Hepatocyte (in vitro differentiated cells): ENCODE data around the gene PPM1A. TPM values are rescaled to one million over a fixed set of nuclear protein-coding genes. Genes with fewer than 3 reads are reported as not detected.

ENCODE experiments used
- DNase-seq: peaks from one replicate; pipeline ENCODE4 v3.0.0-alpha.2; 2016; ENCODE audit warnings: low spot score
- H2AFZ ChIP-seq: fragments of 200-600 bp; sonication (generic); 2 replicates; pipeline ENCODE4 v1.6.0; 2016; ENCODE audit warnings: antibody characterized with exemption, mild to moderate bottlenecking
- H3K27ac ChIP-seq: fragments of 200-600 bp; sonication (generic); 2 replicates; pipeline ENCODE4 v1.5.1; 2016; ENCODE audit warnings: mild to moderate bottlenecking
- H3K27me3 ChIP-seq: fragments of 200-600 bp; sonication (generic); 2 replicates; pipeline ENCODE4 v1.6.1; 2016
- H3K36me3 ChIP-seq: fragments of 200-600 bp; sonication (generic); replicated peaks from 2 replicates; pipeline ENCODE4 v1.5.1; 2016; ENCODE audit warnings: low read depth; ENCODE audit not compliant: insufficient read depth
- H3K4me1 ChIP-seq: fragments of 200-600 bp; sonication (generic); 2 replicates; pipeline ENCODE4 v1.5.1; 2016; ENCODE audit warnings: mild to moderate bottlenecking, moderate library complexity; ENCODE audit not compliant: insufficient read depth
- H3K4me2 ChIP-seq: fragments of 200-600 bp; sonication (generic); 2 replicates; pipeline ENCODE4 v1.6.0; 2016
- H3K4me3 ChIP-seq: fragments of 200-600 bp; sonication (generic); 2 replicates; pipeline ENCODE4 v1.5.1; 2016; ENCODE audit warnings: mild to moderate bottlenecking
- H3K79me2 ChIP-seq: fragments of 200-600 bp; sonication (generic); 2 replicates; pipeline ENCODE4 v1.6.0; 2017; ENCODE audit warnings: mild to moderate bottlenecking
- H3K9me2 ChIP-seq: fragments of 200-600 bp; sonication (generic); replicated peaks from 2 replicates; pipeline ENCODE4 v1.6.0; 2017; ENCODE audit warnings: mild to moderate bottlenecking; ENCODE audit not compliant: insufficient read depth
- H3K9me3 ChIP-seq: fragments of 200-600 bp; sonication (generic); 2 replicates; pipeline ENCODE4 v1.5.1; 2016; ENCODE audit warnings: low read depth, mild to moderate bottlenecking
- H4K20me1 ChIP-seq: fragments of 200-600 bp; sonication (generic); 2 replicates; pipeline ENCODE4 v1.6.0; 2016; ENCODE audit warnings: mild to moderate bottlenecking; ENCODE audit not compliant: insufficient read depth, poor library complexity, severe bottlenecking
- CTCF ChIP-seq: fragments of 200-600 bp; sonication (generic); IDR thresholded peaks from 2 replicates; pipeline ENCODE4 v1.5.1; 2016; ENCODE audit warnings: antibody characterized with exemption, mild to moderate bottlenecking; ENCODE audit not compliant: poor library complexity
- EZH2 ChIP-seq: fragments of 200-600 bp; sonication (generic); IDR thresholded peaks from 2 replicates; pipeline ENCODE4 v1.6.1; 2016; ENCODE audit warnings: antibody characterized with exemption, mild to moderate bottlenecking, borderline replicate concordance
- EZH2phosphoT487 ChIP-seq: fragments of 200-600 bp; sonication (generic); IDR thresholded peaks from one replicate; pipeline ENCODE4 v1.6.1; 2018; ENCODE audit warnings: antibody characterized with exemption, mild to moderate bottlenecking, low read depth, moderate library complexity; ENCODE audit not compliant: unreplicated experiment, severe bottlenecking
- whole genome bisulfite sequencing: methylation state at CpG from one replicate; pipeline ENCODE4 v1.1.6; 2016; ENCODE audit warnings: low lambda C conversion rate; ENCODE audit errors: missing lambda C conversion rate; 5-methylcytosine and 5-hydroxymethylcytosine counted together
- polyA plus RNA-seq: library from polyadenylated mRNA; unstranded; fragments of >200 nt; fragmentation: Nextera tagmentation; extraction: Ambion mirVana; gene quantifications from 2 replicates; pipeline ENCODE4 v1.2.1, GENCODE V29; 2016
- total RNA-seq: library from RNA; depleted of rRNA; stranded (reverse); fragments of >200 nt; gene quantifications from 2 replicates; pipeline ENCODE4 v1.2.3, GENCODE V29; 2014

Gene PPM1A
- total and polyA plus RNA-seq, 2 experiments from 2014 or later: 24.2 to 41.7 TPM

DNA sequence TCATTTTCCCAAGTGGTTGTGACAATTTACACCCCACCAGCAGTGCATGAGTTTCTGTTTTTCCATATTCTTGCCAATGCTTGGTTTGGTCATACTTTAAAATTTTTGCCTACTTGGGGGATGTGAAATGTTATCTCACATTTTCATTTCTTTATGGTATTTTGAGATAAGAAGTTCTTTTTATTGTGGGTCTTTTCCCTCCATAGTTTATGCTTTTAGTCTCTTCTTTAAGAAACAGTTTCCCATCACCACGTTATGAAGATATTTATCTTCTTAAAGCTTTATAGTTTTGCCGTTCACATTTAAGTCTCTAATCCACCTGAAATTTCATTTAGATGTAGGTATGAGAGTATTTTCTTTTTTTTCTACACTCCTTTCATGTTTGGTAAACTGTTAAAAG is 95.7 kb downstream of the PPM1A start:
- H3K4me3 ChIP-seq: no peak overlapping the region
- no peaks in the 10 kb centered on the region for H3K4me1 ChIP-seq
- no peak overlapping the region for H3K27ac ChIP-seq
- no peaks in the 10 kb centered on the region for H3K9me3 ChIP-seq
- H3K27me3 ChIP-seq: peaks cover under 1% of the 10 kb centered on the region
- no peaks in the 10 kb centered on the region for H3K79me2 ChIP-seq
- H3K4me2 ChIP-seq: no peak overlapping the region
- TF ChIP-seq CTCF: no peak
- TF ChIP-seq EZH2: no peak
- no peak for TF ChIP-seq EZH2phosphoT487
- no peak overlapping the region for H2AFZ ChIP-seq
- WGBS: 56% methylated on average over 2 of the region's 2 CpGs
- no peaks in the 10 kb centered on the region for H4K20me1 ChIP-seq
- no peaks in the 10 kb centered on the region for H3K36me3 ChIP-seq
- no peaks in the 10 kb centered on the region for H3K9me2 ChIP-seq
- no peak for DNase-seq

- H4K20me1 ChIP-seq: no peaks in the 10 kb centered on the region
- H2AFZ ChIP-seq: no peak overlapping the region
- H3K9me2 ChIP-seq: no peaks in the 10 kb centered on the region
- 63% methylated on average over 2 of the region's 2 CpGs for WGBS
- no peaks in the 10 kb centered on the region for H3K4me1 ChIP-seq
- H3K27ac ChIP-seq: no peak overlapping the region
- no peaks in the 10 kb centered on the region for H3K79me2 ChIP-seq
- DNase-seq: no peak
- H3K27me3 ChIP-seq: peaks cover 10% of the 10 kb centered on the region
- H3K4me2 ChIP-seq: no peak overlapping the region
- no peaks in the 10 kb centered on the region for H3K36me3 ChIP-seq
- H3K4me3 ChIP-seq: no peak overlapping the region
- H3K9me3 ChIP-seq: no peaks in the 10 kb centered on the region
- TF ChIP-seq CTCF (no peak), EZH2 (no peak), EZH2phosphoT487 (no peak)
Observed at GRCh38 chr14:60346706-60347105, 97.7 kb downstream of the PPM1A start.

DNA sequence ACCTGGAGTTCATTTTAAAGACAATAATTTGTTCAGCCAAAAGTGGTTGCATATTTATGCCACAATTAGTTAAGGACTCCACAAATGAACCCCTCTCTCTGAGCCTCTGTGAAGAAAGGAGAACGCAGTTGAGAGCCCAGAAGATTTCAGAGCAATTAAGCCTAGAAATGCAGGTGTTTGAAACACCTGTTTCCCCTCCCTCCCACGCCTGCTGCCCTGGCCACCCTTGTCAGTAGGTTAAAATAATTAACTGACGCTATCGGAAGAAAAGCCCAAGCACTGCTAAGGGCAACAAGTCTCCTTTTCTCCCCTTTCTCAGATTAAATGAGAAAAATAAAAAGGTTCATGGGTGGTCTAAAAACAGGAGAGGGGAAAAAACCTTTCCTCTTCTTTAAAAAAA is 99.2 kb downstream of the PPM1A start:
- WGBS: 71% methylated on average over 4 of the region's 4 CpGs
- Histone ChIP-seq H3K27ac (no peak overlapping the region), H3K9me2 (no peaks in the 10 kb centered on the region), H4K20me1 (no peaks in the 10 kb centered on the region), H3K4me1 (no peaks in the 10 kb centered on the region), H3K9me3 (no peaks in the 10 kb centered on the region), H2AFZ (no peak overlapping the region), H3K27me3 (peaks cover 11% of the 10 kb centered on the region), H3K36me3 (no peaks in the 10 kb centered on the region), H3K4me3 (no peak overlapping the region), H3K79me2 (no peaks in the 10 kb centered on the region), H3K4me2 (no peak overlapping the region)
- DNase-seq: no peak
- TF ChIP-seq CTCF (no peak), EZH2phosphoT487 (no peak), EZH2 (no peak)

Other genes with a start within 250 kb of the PPM1A start
- 60.0 and 84.2 TPM in 2 replicates for gene PCNX4, start 157.3 kb upstream of the PPM1A start, total RNA-seq
- 22.4 and 28.8 TPM in 2 replicates for gene PCNX4, start 157.3 kb upstream of the PPM1A start, polyA plus RNA-seq
- gene DHRS7, start 83.8 kb upstream of the PPM1A start, total RNA-seq: 380 and 389 TPM in 2 replicates
- gene DHRS7, start 83.8 kb upstream of the PPM1A start, polyA plus RNA-seq: 304 and 389 TPM in 2 replicates
- 0.28 and 0.37 TPM in 2 replicates for gene C14orf39, start 236.8 kb downstream of the PPM1A start, total RNA-seq
- gene C14orf39, start 236.8 kb downstream of the PPM1A start, polyA plus RNA-seq: 0.45 TPM in 1 of 2 replicates, not detected in the other